ENCODE data around the gene SLC4A9.

The SLC4A9 gene

GRCh38 chr5:140358738-140359310, 1.2 kb upstream of the SLC4A9 start:
- Histone ChIP-seq H3K27me3 (ENCODE audit: insufficient read depth, poor library complexity, severe bottlenecking) (no peaks in the 10 kb centered on the region), H3K4me3 (ENCODE audit: severe bottlenecking) (no peak overlapping the region), H3K36me3 (ENCODE audit: low read depth) (no peaks in the 10 kb centered on the region), H3K27ac (ENCODE audit: poor library complexity, severe bottlenecking) (no peak overlapping the region), H3K9me3 (ENCODE audit: severe bottlenecking) (no peaks in the 10 kb centered on the region), H3K4me1 (ENCODE audit: insufficient read depth, poor library complexity, severe bottlenecking) (no peaks in the 10 kb centered on the region)
- ATAC-seq (ENCODE audit: low read depth) (no peak), DNase-seq (ENCODE audit: low spot score) (no peak)
- TF ChIP-seq, protein P1, sequence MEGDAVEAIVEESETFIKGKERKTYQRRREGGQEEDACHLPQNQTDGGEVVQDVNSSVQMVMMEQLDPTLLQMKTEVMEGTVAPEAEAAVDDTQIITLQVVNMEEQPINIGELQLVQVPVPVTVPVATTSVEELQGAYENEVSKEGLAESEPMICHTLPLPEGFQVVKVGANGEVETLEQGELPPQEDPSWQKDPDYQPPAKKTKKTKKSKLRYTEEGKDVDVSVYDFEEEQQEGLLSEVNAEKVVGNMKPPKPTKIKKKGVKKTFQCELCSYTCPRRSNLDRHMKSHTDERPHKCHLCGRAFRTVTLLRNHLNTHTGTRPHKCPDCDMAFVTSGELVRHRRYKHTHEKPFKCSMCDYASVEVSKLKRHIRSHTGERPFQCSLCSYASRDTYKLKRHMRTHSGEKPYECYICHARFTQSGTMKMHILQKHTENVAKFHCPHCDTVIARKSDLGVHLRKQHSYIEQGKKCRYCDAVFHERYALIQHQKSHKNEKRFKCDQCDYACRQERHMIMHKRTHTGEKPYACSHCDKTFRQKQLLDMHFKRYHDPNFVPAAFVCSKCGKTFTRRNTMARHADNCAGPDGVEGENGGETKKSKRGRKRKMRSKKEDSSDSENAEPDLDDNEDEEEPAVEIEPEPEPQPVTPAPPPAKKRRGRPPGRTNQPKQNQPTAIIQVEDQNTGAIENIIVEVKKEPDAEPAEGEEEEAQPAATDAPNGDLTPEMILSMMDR (IDR thresholded peaks at IDR 0.05; ENCODE audit: poor library complexity, severe bottlenecking), result peak; percentile 60

DNA sequence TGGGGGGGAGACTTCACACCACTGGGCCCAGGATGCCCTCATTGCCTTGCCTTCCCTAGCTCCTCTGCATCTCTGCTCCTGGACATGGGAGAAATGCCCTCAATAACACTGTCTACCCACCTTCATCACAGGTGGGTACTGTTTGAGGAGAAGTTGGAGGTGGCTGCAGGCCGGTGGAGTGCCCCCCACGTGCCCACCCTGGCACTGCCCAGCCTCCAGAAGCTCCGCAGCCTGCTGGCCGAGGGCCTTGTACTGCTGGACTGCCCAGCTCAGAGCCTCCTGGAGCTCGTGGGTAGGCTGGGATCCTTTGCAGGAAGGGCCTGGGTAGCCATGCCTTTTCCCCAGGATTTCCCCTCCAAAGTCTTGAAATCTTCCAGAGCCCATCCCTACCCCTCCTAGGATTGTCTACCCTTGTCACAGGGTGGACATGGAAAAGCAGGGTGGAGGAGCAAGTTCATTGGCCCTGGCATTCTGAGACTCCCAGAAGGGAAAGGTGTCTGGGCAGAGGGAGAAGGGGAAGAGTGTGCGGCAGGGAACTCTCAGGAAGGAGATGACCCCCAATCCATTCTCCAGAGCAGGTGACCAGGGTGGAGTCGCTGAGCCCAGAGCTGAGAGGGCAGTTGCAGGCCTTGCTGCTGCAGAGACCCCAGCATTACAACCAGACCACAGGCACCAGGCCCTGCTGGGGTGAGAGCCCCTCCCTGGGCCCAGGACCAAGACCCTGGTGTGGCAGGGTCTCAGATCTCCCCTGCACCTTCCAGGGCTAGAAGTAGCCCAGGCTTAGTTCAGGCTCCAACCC, 886 bp downstream of the SLC4A9 start:
- no peak overlapping the region for H3K27ac ChIP-seq (ENCODE audit: poor library complexity, severe bottlenecking)
- H3K4me1 ChIP-seq (ENCODE audit: insufficient read depth, poor library complexity, severe bottlenecking), result no peaks in the 10 kb centered on the region
- H3K27me3 ChIP-seq (ENCODE audit: insufficient read depth, poor library complexity, severe bottlenecking), result no peaks in the 10 kb centered on the region
- no peak for DNase-seq (ENCODE audit: low spot score)
- no peak overlapping the region for H3K4me3 ChIP-seq (ENCODE audit: severe bottlenecking)
- no peaks in the 10 kb centered on the region for H3K9me3 ChIP-seq (ENCODE audit: severe bottlenecking)
- no peaks in the 10 kb centered on the region for H3K36me3 ChIP-seq (ENCODE audit: low read depth)
- TF ChIP-seq, protein P1 (IDR thresholded peaks at IDR 0.05; ENCODE audit: poor library complexity, severe bottlenecking), result no peak
- no peak for ATAC-seq (ENCODE audit: low read depth)

DNA sequence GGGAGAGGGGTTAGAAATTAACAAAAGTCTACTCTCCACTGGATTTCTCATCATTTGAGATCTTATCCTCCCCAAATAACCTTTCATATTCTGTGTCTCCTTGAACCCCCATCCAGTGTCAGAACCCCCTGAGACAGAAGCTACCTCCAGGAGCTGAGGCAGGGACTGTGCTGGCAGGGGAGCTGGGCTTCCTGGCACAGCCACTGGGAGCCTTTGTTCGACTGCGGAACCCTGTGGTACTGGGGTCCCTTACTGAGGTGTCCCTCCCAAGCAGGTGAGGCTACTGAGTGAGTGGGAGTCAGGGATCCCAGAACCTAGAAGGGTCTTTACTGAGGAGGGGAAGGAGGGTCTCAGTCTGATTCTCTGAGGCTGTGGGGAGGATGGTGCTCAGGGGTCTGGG, 1.9 kb downstream of the SLC4A9 start:
- Histone ChIP-seq H3K27ac (ENCODE audit: poor library complexity, severe bottlenecking) (no peak overlapping the region), H3K9me3 (ENCODE audit: severe bottlenecking) (no peaks in the 10 kb centered on the region), H3K27me3 (ENCODE audit: insufficient read depth, poor library complexity, severe bottlenecking) (no peaks in the 10 kb centered on the region), H3K4me3 (ENCODE audit: severe bottlenecking) (no peak overlapping the region), H3K4me1 (ENCODE audit: insufficient read depth, poor library complexity, severe bottlenecking) (no peaks in the 10 kb centered on the region), H3K36me3 (ENCODE audit: low read depth) (no peaks in the 10 kb centered on the region)
- DNase-seq (ENCODE audit: low spot score) (no peak), ATAC-seq (ENCODE audit: low read depth) (no peak)
- TF ChIP-seq, protein P1 (IDR thresholded peaks at IDR 0.05; ENCODE audit: poor library complexity, severe bottlenecking), result no peak

- no peak for ATAC-seq (ENCODE audit: low read depth)
Measured at GRCh38 chr5:140362311-140362710, 2.3 kb downstream of the SLC4A9 start.

More at GRCh38 chr5:140362311-140362710, 2.3 kb downstream of the SLC4A9 start:
- no peaks in the 10 kb centered on the region for H3K27me3 ChIP-seq (ENCODE audit: insufficient read depth, poor library complexity, severe bottlenecking)
- DNase-seq (ENCODE audit: low spot score), result no peak
- TF ChIP-seq, protein P1 (IDR thresholded peaks at IDR 0.05; ENCODE audit: poor library complexity, severe bottlenecking), result no peak
- no peak overlapping the region for H3K4me3 ChIP-seq (ENCODE audit: severe bottlenecking)
- H3K9me3 ChIP-seq (ENCODE audit: severe bottlenecking), result no peaks in the 10 kb centered on the region
- no peaks in the 10 kb centered on the region for H3K4me1 ChIP-seq (ENCODE audit: insufficient read depth, poor library complexity, severe bottlenecking)
- H3K27ac ChIP-seq (ENCODE audit: poor library complexity, severe bottlenecking), result no peak overlapping the region
- no peaks in the 10 kb centered on the region for H3K36me3 ChIP-seq (ENCODE audit: low read depth)
